Psoas muscle (tissue), 8 donors: ENCODE data around the gene RPL29. TPM values are rescaled to one million over a fixed set of nuclear protein-coding genes. Genes with fewer than 3 reads are reported as not detected.

Experiments
- ATAC-seq, 4 donors: fragments of 200-7000 bp; cut with Tn5 transposase; one replicate each; pipeline ENCODE4 v1.9.1; 2020; ENCODE audit warnings: moderate library complexity in 3 of 4, mild to moderate bottlenecking in 2 of 4
- DNase-seq, 2 donors: peaks; one replicate each; pipeline ENCODE4 v3.0.0-alpha.2; 2020
- H3K27ac ChIP-seq: fragments of 200-600 bp; one replicate; pipeline ENCODE4 v1.8.0; 2022
- H3K27me3 ChIP-seq, 3 donors: fragments of 200-600 bp in 1 of 3; one replicate each; pipeline versions ENCODE4 v1.6.1 to v1.8.0; 2013 to 2022; ENCODE audit warnings: low read length in 2 of 3, mild to moderate bottlenecking in 2 of 3, moderate library complexity in 1 of 3; ENCODE audit not compliant: insufficient read depth in 3 of 3
- H3K36me3 ChIP-seq, 2 donors: fragments of 200-600 bp in 1 of 2; one replicate each; pipeline versions ENCODE4 v1.6.1 to v1.8.0; 2013 to 2022; ENCODE audit warnings: low read depth in 1 of 2, mild to moderate bottlenecking in 1 of 2, moderate library complexity in 1 of 2; ENCODE audit not compliant: insufficient read depth in 1 of 2
- H3K4me1 ChIP-seq: fragments of 200-600 bp; one replicate; pipeline ENCODE4 v1.8.0; 2022
- H3K4me3 ChIP-seq: fragments of 200-600 bp; one replicate; pipeline ENCODE4 v1.8.0; 2022; ENCODE audit warnings: mild to moderate bottlenecking
- H3K9me3 ChIP-seq: fragments of 200-600 bp; one replicate; pipeline ENCODE4 v1.8.0; 2022
- CTCF ChIP-seq: fragments of 200-600 bp; IDR thresholded peaks from one replicate; pipeline ENCODE4 v1.8.0; 2022; ENCODE audit warnings: antibody characterized with exemption
- WGBS, 3 donors: extraction: QIAGEN DNeasy Blood & Tissue Kit; methylation state at CpG; one replicate each; pipeline versions ENCODE4 v1.1.6 to v1.1.7; 2013; 5-methylcytosine and 5-hydroxymethylcytosine counted together
- intact Hi-C, 2 donors: fragments of 100-400 bp; cut with DNase I; formaldehyde crosslinking; loops; one replicate each; pipeline versions ENCODE4 v1.11.0 to v1.14.2; 2022
- polyA plus RNA-seq, 3 donors: library from polyadenylated mRNA; stranded (reverse); fragments of 200-250 nt; gene quantifications; one replicate each; pipeline ENCODE4 v1.2.3, GENCODE V29; 2013
- total RNA-seq, 4 donors: library from RNA; stranded (reverse); fragmentation: NEBNext Ultra II Directional in 2 of 4; extraction: Animal tissue kit (Norgen Biotek cat#: 25700) in 2 of 4; gene quantifications; one replicate each; pipeline versions ENCODE4 v1.2.1 to v1.2.4, GENCODE V29; 2021 to 2023
- donor health status: healthy with polysubstance abuse.
- donor health status: DM: no; HTN: no; CAD: no; lungs with moderate emphysema.
- donor health status: Bipolar disorder and iron deficiency.
- donor health status: healthy.
- donor health status: DM: yes; HTN: yes; CAD: no.
- donor health status: DM: no; HTN: no; CAD: no.
- donor health status: DM: no; HTN: no; CAD: no.
- donor health status: DM: yes; HTN: yes; CAD: no.

RPL29 gene
- total and polyA plus RNA-seq, 7 donors: 1,113 to 2,767 (median 1,294) TPM

- intact Hi-C loops: loop anchor here in 1 of 2 donors (2.0 to 10.0 kb wide), 2 partner anchors 49 to 339 kb away; no protein-coding TSS in a partner anchor
- Histone ChIP-seq H3K4me1 (peaks cover 40% of the 10 kb centered on the region), H3K27me3 (no peaks in the 10 kb centered on the region), H3K27ac (no peak overlapping the region), H3K9me3 (no peaks in the 10 kb centered on the region), H3K36me3 (no peaks in the 10 kb centered on the region), H3K4me3 (no peak overlapping the region)
- ATAC-seq: no peak
- WGBS, 3 donors: 58 to 69% (median 63%) methylated on average over 8 of the region's 8 CpGs
- peak in 1 of 2 donors; percentile 13 for DNase-seq
- TF ChIP-seq CTCF: no peak
These were observed 10.5 kb upstream of the RPL29 start for GRCh38 chr3:52006017-52006819.

- no peaks in the 10 kb centered on the region for H3K36me3 ChIP-seq
- ATAC-seq: peak in 1 of 4 donors; percentile 6
- intact Hi-C loops: loop anchor here in 1 of 2 donors (10.0 kb wide), 1 partner anchor 339 kb away; no protein-coding TSS in a partner anchor
- H3K9me3 ChIP-seq: no peaks in the 10 kb centered on the region
- 29 to 40% (median 29%) methylated on average over 15 of the region's 15 CpGs for WGBS, 3 donors
- no peaks in the 10 kb centered on the region for H3K27me3 ChIP-seq
- peak in 1 of 2 donors; percentile 43 for DNase-seq
- no peak overlapping the region for H3K4me3 ChIP-seq
- TF ChIP-seq CTCF: no peak
- H3K27ac ChIP-seq: no peak overlapping the region
- peaks cover 40% of the 10 kb centered on the region for H3K4me1 ChIP-seq
These were observed 9.9 kb upstream of the RPL29 start for GRCh38 chr3:52005571-52005986.

GRCh38 chr3:52004906-52005395, 9.3 kb upstream of the RPL29 start:
- Histone ChIP-seq H3K9me3 (no peaks in the 10 kb centered on the region), H3K4me1 (peaks cover 40% of the 10 kb centered on the region), H3K27ac (no peak overlapping the region), H3K27me3 (no peaks in the 10 kb centered on the region), H3K36me3 (no peaks in the 10 kb centered on the region), H3K4me3 (no peak overlapping the region)
- WGBS, 3 donors: 66 to 78% (median 77%) methylated on average over 4 of the region's 4 CpGs
- ATAC-seq (no peak), DNase-seq (no peak)
- intact Hi-C loops: loop anchor here (5.0 to 10.0 kb wide), 3 partner anchors 52 to 340 kb away; partner anchors contain the start of gene DUSP7 (in 1 of the 2)
- TF ChIP-seq CTCF: no peak

- Histone ChIP-seq H3K27ac (no peak overlapping the region), H3K4me1 (peaks cover 40% of the 10 kb centered on the region), H3K36me3 (no peaks in the 10 kb centered on the region), H3K4me3 (no peak overlapping the region), H3K27me3 (no peaks in the 10 kb centered on the region), H3K9me3 (no peaks in the 10 kb centered on the region)
- DNase-seq (peak; percentile 51 to 81), ATAC-seq (peak; percentile 62 to 81 (median 73))
- intact Hi-C loops: loop anchor here (5.0 to 10.0 kb wide), 3 partner anchors 53 to 341 kb away; partner anchors contain the start of gene DUSP7 (in 1 of the 2)
- peak; percentile 63 for TF ChIP-seq CTCF
- 47 to 55% (median 49%) methylated on average over 15 to 16 of the region's 16 CpGs for WGBS, 3 donors
These were observed 8.6 kb upstream of the RPL29 start for GRCh38 chr3:52004163-52004787.
